ENCODE results near the gene PPM1H.

DNA sequence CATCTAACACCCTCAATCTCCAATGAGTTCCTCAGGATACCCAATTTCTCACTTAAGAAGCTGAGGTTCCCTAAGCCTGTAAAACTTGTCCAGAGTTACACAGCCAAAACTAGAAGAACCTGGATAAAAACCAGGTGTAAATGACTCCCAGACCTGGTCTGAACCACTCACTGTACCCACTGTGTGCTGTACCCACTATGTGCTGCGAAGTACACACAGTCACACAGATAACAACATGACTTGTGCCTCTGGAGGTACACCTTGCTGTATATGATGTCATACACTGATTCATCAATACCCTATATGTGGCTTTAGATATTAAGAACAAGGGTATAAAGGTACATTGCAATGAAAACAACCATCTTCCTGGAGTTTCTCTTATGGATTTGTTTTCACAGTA is 66.1 kb downstream of the PPM1H start:
- TF ChIP-seq, protein P1, sequence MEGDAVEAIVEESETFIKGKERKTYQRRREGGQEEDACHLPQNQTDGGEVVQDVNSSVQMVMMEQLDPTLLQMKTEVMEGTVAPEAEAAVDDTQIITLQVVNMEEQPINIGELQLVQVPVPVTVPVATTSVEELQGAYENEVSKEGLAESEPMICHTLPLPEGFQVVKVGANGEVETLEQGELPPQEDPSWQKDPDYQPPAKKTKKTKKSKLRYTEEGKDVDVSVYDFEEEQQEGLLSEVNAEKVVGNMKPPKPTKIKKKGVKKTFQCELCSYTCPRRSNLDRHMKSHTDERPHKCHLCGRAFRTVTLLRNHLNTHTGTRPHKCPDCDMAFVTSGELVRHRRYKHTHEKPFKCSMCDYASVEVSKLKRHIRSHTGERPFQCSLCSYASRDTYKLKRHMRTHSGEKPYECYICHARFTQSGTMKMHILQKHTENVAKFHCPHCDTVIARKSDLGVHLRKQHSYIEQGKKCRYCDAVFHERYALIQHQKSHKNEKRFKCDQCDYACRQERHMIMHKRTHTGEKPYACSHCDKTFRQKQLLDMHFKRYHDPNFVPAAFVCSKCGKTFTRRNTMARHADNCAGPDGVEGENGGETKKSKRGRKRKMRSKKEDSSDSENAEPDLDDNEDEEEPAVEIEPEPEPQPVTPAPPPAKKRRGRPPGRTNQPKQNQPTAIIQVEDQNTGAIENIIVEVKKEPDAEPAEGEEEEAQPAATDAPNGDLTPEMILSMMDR (IDR thresholded peaks at IDR 0.05): no peak
- TF ChIP-seq POLR2AphosphoS5 (IDR thresholded peaks at IDR 0.05) (no peak), EP300 (IDR thresholded peaks at IDR 0.05) (no peak), POLR2A (IDR thresholded peaks at IDR 0.05) (no peak)

Measured in sigmoid colon (tissue), 4 donors.